GM21360 (cell line): ENCODE results near the gene SERBP1.
"Not testable (repeated sequence)": the region's sequence is repeated elsewhere in the genome, so short reads cannot be mapped to it uniquely, and the experiment has no call there.

Experiments used
- ATAC-seq: cut with Tn5 transposase; IDR thresholded peaks from one replicate; pipeline ENCODE4 v1.9.1; 2021; ENCODE audit warnings: mild to moderate bottlenecking, moderate library complexity; ENCODE audit not compliant: unreplicated experiment

The SERBP1 gene

GRCh38 chr1:67430358-67431155 is at the start of gene SERBP1:
Gene SERBP1, minus strand, starts transcription at chr1:67430402. Its CDS starts 102 bp downstream, at chr1:67430300.
- ATAC-seq, result peak; percentile 83

GRCh38 chr1:67479146-67479891 is 49.1 kb upstream of the SERBP1 start:
- no peak for ATAC-seq

- no peak for ATAC-seq
Observed at GRCh38 chr1:67476906-67477305, 46.7 kb upstream of the SERBP1 start.

- ATAC-seq, result no peak
Observed at GRCh38 chr1:67476006-67476482, 45.8 kb upstream of the SERBP1 start.

- no peak for ATAC-seq
Observed at GRCh38 chr1:67472056-67472455, 41.9 kb upstream of the SERBP1 start.

GRCh38 chr1:67469431-67469830 is 39.2 kb upstream of the SERBP1 start:
- ATAC-seq, result no peak

- no peak for ATAC-seq
Observed at GRCh38 chr1:67468066-67468718, 38.0 kb upstream of the SERBP1 start.

GRCh38 chr1:67465375-67465774 is 35.2 kb upstream of the SERBP1 start:
- no peak for ATAC-seq

GRCh38 chr1:67464746-67465145 is 34.5 kb upstream of the SERBP1 start:
- ATAC-seq, result no peak

- no peak for ATAC-seq
Observed at GRCh38 chr1:67464058-67464457, 33.9 kb upstream of the SERBP1 start.

GRCh38 chr1:67463298-67463955 is 33.2 kb upstream of the SERBP1 start:
- no peak for ATAC-seq

GRCh38 chr1:67460676-67461500 is 30.7 kb upstream of the SERBP1 start:
- ATAC-seq, result no peak

- ATAC-seq, result no peak
Observed at GRCh38 chr1:67459068-67459467, 28.9 kb upstream of the SERBP1 start.

GRCh38 chr1:67458663-67459062 is 28.5 kb upstream of the SERBP1 start:
- no peak for ATAC-seq

- ATAC-seq, result no peak
Observed at GRCh38 chr1:67457247-67457646, 27.0 kb upstream of the SERBP1 start.

- no peak for ATAC-seq
Observed at GRCh38 chr1:67451815-67452214, 21.6 kb upstream of the SERBP1 start.

- no peak for ATAC-seq
Observed at GRCh38 chr1:67451356-67451755, 21.2 kb upstream of the SERBP1 start.

- no peak for ATAC-seq
Observed at GRCh38 chr1:67446893-67447292, 16.7 kb upstream of the SERBP1 start.

GRCh38 chr1:67446014-67446413 is 15.8 kb upstream of the SERBP1 start:
- not testable (repeated sequence) for ATAC-seq

- no peak for ATAC-seq
Observed at GRCh38 chr1:67441739-67442281, 11.6 kb upstream of the SERBP1 start.
